Stimulated activated CD8-positive, alpha-beta memory T cell treated with anti-CD3 and anti-CD28 coated beads, Interleukin-7, amount 100 ng/mL, for 4 hours (primary cell): ENCODE measurements around the gene TGOLN2.

Experiments used
- DNase-seq, 2 donors: peaks; one replicate each; pipeline ENCODE4 v3.0.0-alpha.2; 2020; ENCODE audit warnings: low read depth in 2 of 2

Gene TGOLN2

DNA sequence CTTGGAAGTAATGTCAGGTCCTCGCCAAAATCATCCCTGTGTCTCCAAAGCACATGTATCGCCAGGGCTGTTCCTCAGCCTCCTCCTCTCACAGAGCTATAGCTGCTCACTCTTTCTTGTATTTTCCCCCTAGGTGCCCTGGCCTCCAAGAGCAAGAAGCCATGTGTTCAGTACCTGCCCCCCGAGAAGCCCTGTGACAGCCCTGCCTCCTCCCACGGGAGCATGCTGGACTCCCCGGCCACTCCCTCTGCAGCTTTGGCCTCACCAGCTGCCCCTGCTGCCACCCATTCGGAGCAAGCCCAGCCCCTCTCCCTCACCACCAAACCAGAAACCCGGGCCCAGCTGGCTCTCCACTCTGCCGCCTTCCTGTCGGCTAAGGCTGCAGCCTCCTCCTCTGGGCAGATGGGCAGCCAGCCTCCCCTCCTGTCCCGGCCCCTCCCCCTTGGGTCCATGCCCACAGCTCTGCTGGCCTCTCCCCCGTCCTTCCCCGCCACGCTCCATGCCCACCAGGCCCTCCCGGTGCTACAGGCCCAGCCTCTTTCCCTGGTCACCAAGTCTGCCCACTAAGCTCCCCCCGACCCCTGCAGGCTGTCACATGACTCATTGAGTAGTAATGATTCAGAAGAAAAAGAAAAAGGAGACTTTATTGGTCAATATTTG, 18.8 kb downstream of the TGOLN2 start:
- no peak for DNase-seq

GRCh38 chr2:85308201-85308600, 19.6 kb downstream of the TGOLN2 start:
- no peak for DNase-seq

- no peak for DNase-seq
Measured at GRCh38 chr2:85307527-85307897, 20.3 kb downstream of the TGOLN2 start.

DNA sequence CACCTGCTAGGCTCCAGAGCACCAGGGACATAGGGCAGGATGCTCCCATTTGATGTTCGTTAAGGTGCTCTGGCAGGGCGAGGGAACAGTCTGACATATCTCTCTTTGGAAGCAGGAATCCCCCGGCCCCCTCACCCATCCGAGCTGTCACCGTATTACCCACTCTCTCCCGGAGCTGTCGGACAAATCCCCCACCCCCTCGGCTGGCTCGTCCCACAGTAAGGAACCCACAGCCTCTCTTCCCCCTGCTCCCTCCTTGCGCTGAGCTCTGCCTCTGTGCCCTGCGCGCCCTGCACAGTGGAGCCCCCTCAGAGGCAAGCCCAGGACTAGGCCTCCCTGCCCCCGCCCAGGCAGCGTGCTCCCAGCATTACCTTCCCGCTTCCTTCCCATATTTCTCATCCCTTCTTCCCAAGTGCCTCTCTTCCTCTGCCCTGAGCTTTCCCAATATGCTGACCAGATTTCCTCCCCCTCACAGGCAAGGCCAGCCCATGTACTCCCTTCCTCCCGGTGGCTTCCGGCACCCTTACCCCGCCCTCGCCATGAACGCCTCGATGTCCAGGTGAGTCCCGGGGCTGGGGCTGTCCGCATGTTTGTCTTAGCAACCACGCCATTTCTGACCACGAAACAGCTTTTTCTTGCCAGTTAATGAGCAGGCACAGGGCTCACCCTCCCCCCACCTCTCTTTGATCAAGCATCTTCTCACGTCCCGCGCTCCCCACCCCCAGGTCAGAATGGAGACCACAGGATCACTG, 23.8 kb downstream of the TGOLN2 start:
- no peak for DNase-seq

DNA sequence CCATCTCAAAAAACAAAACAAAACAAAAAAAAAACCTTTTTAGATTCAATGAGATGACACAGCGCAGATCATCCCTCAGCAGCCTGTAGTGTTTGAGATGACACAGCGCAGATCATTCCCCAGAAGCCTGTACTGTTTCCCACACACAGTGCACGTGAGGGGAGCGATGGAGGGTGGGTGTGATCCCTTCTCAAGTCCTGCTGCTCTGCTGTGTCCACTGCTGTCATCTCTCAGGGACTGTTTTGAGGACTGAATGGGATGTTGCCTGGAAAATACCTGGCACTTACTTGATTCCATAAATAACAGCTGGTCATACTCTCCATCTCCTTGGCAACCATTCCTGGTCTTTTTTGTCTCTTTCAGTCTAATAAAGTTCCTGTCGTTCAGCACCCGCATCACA, 25.7 kb downstream of the TGOLN2 start:
- DNase-seq: no peak

DNA sequence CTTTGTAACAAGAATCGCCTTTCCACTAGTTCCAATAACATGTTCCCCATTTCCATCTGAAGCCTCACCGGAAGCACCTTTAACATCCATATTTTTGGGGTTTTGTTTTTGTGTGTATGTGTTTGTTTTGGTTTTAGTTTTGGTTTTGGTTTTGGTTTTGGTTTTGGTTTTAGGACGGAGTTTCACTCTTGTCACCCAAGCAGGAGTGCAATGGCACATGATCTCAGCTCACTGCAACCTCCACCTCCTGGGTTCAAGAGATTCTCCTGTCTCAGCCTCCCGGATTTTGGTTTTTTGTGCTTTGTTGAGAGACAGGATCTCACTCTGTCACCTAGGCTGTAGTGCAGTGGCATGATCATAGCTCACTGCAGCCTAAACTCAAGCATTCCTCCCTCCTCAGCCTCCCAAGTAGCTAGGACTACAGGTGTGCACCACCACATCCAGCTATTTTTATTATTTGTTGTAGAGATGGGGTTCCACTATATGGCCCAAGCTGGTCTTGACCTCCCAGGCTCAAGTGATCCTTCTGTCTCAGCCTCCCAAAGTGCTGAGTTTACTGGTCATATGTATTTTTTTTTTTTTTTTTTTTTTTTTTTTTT, 36.3 kb downstream of the TGOLN2 start:
- no peak for DNase-seq

DNA sequence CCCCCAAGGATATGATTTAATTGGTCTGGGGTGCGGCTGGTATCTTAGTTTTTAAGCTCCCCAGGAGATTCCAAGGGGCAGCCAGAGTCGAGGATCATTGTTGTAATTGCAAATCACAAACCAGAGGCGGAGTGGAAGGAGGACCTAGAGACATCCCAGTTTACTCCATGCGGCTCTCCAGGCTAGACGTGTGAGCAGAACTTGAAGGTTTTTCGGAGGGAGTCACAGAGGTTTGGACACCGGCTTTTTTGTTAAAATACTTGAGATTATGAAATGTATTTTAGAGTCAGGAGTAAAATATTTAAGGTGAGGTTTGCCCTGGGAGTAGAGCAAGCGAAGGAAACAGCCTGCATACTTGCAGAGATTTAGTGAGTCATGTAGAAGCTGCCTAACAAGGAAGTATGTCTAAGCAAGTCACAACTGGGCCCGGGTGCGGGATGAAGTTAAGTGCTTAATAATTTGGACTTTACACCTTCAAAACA, 39.5 kb downstream of the TGOLN2 start:
- no peak for DNase-seq

DNA sequence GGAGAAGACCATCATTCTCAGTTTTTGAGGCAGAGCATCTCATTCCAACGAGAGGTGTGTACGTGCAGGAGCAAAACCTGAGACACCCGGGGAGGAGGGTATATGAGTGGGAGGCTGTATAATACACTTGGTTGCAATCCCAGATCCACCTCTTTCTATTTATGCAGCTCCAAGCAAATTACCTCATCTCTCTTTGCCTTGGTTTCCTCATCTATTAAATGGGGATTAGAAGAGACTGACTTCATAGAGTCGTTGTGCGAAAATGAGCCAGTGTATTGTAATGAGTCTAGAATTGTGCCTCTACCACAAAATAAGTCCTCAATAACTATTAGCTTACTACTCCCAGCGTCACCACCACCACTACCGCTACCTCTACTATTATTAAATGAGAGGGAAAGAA, 40.1 kb downstream of the TGOLN2 start:
- no peak for DNase-seq

GRCh38 chr2:85286918-85287317, 40.9 kb downstream of the TGOLN2 start:
- DNase-seq: no peak

DNA sequence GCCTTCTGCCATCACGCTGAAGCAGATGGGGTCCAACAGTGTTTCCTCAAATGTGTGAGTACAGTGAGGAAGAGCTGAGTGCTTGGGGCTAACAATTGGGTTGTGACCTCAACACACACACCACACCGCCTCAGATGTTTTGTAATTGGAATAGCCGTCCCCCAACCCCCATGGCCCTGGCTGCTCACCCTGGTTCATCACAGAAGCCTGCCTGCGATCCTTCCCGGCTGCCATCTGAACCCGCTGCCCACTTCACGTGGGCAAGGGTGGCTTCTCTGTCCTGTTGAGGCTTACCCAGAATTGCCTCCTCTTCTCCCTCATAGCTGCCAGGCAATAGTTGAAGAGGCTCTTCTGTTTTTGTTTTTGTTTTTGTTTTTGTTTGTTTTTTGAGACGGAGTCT, 44.1 kb downstream of the TGOLN2 start:
- DNase-seq: no peak

- no peak for DNase-seq
Measured at GRCh38 chr2:85282914-85283313, 44.9 kb downstream of the TGOLN2 start.

DNA sequence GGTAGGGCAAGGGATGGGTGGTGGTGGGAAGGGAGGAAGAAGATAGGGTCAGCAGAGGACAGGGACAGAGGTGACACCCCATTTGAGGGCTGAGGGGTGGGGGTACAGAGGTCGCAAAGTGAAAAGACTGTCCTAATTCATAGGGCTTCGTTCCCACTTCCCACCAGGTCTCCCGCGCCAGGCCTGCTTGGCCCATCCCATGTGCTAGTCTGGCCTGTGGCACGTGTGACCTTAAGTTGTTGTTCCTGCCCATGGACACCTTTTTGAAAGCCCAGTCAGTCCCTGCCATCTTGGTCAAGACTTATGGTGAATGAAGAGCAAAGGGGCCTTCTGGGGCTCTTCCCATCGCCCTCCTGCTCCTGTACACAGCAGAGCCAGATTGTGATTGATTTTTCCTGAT, 46.2 kb downstream of the TGOLN2 start:
- no peak for DNase-seq

GRCh38 chr2:85278361-85278760, 49.4 kb downstream of the TGOLN2 start:
- no peak for DNase-seq

- no peak for DNase-seq
Measured at GRCh38 chr2:85277416-85278158, 50.2 kb downstream of the TGOLN2 start.

DNA sequence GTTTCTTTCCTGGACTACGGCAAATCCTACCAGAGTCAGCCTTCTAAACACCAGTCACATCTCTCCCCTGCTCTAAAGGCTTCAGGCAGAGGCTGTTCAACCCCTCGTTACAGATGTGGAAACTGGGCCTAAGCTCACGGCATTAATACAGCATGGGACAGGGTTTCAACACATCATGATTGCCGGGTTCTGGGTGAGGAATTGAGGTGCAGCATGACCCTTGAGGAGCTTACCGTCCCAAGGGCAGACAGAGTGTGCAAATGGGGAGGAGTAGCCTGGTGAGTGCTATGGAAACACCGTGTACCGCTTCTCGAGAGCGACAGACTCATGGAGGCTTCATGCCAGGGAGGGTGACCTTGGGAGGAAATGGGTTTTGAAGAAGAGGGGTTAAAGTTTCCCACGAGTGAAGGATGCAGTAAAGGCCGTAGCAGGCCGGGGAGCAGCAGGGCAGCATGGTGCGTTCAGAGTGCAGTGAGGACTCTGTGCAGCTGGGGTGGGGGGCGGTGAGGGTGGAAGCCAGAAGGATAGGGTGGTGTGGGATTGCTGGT, 51.1 kb downstream of the TGOLN2 start:
- no peak for DNase-seq

DNA sequence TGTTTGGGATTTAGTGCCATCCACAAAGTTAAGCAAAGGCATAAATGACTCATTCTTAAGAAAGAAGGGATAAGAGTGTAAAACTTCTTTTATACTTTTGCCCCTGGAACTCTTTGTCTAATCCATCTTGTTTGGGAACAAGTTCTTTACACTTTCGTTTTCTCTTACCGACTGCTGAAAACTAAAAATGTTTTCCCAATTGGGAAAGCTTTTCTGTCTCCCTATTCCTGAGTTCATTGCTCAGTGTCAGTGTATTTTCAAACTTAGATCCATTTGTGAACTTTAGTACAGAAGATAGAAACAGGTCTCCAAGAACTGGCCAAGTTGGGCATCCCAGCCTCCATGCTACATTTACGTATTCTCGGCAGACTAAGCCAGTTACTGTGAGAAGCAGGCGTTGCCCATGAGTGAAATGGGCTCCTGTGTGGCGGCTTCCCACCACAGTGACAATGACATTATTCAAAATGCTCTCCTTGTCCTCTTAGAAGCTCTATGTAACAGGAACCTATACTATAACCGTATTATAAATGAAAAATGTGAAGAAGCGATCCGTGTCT, 51.7 kb downstream of the TGOLN2 start:
- no peak for DNase-seq

GRCh38 chr2:85273738-85274731, 53.8 kb downstream of the TGOLN2 start:
- DNase-seq: no peak

GRCh38 chr2:85272357-85272756, 55.4 kb downstream of the TGOLN2 start:
- DNase-seq: no peak

DNA sequence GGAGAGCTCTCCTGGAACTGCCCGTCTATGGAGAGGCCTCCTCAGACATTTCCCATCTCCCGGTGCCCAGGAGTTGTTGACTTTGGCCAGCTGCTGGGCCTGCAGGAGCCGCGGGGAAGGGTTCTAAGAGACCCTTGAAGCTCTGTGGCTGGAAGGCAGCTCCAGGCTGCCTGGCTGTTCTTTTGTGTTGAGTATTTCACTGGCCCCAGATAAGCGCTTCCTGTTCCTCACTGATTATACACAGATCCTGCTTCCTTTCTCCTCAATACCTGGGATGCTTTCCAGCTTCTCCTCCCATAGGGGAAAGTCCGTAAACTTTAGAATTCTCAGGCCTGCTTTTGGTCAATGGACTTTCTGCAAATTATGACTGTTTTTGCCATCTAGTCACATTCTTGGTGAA, 57.8 kb downstream of the TGOLN2 start:
- DNase-seq: no peak
